Ammon's horn (tissue), 1 donor: ENCODE data around the gene CYP1B1.
"Not testable (repeated sequence)": the region's sequence is repeated elsewhere in the genome, so short reads cannot be mapped to it uniquely, and the experiment has no call there.

Source experiments
- DNase-seq: peaks from one replicate; pipeline ENCODE4 v3.0.0-alpha.2; 2016; ENCODE audit warnings: low spot score

The CYP1B1 gene

GRCh38 chr2:38075507-38076151, at the start of gene CYP1B1:
CYP1B1 (minus strand) TSS chr2:38076151; CDS start chr2:38075388, 763 bp downstream.
- DNase-seq = no peak

GRCh38 chr2:38125007-38125406, 49.1 kb upstream of the CYP1B1 start:
- DNase-seq = no peak

- DNase-seq = no peak
Observed at GRCh38 chr2:38123911-38124310, 48.0 kb upstream of the CYP1B1 start.

GRCh38 chr2:38122344-38122743, 46.4 kb upstream of the CYP1B1 start:
- peak; percentile 65 for DNase-seq

GRCh38 chr2:38121481-38121880, 45.5 kb upstream of the CYP1B1 start:
- DNase-seq = no peak

GRCh38 chr2:38120829-38121228, 44.9 kb upstream of the CYP1B1 start:
- DNase-seq = no peak

- no peak for DNase-seq
Observed at GRCh38 chr2:38120264-38120592, 44.3 kb upstream of the CYP1B1 start.

GRCh38 chr2:38116762-38117161, 40.8 kb upstream of the CYP1B1 start:
- no peak for DNase-seq

- peak; percentile 68 for DNase-seq
Observed at GRCh38 chr2:38115216-38116032, 39.5 kb upstream of the CYP1B1 start.

GRCh38 chr2:38113981-38114708, 38.2 kb upstream of the CYP1B1 start:
- DNase-seq = no peak

GRCh38 chr2:38113051-38113450, 37.1 kb upstream of the CYP1B1 start:
- DNase-seq = no peak

GRCh38 chr2:38111350-38111749, 35.4 kb upstream of the CYP1B1 start:
- DNase-seq = not testable (repeated sequence)

GRCh38 chr2:38109732-38110181, 33.8 kb upstream of the CYP1B1 start:
- DNase-seq = no peak

GRCh38 chr2:38108907-38109731, 33.2 kb upstream of the CYP1B1 start:
- no peak for DNase-seq

- no peak for DNase-seq
Observed at GRCh38 chr2:38107738-38108410, 31.9 kb upstream of the CYP1B1 start.

GRCh38 chr2:38106405-38107094, 30.6 kb upstream of the CYP1B1 start:
- no peak for DNase-seq

- DNase-seq = no peak
Observed at GRCh38 chr2:38105922-38106321, 30.0 kb upstream of the CYP1B1 start.

GRCh38 chr2:38104598-38104997, 28.6 kb upstream of the CYP1B1 start:
- no peak for DNase-seq

- no peak for DNase-seq
Observed at GRCh38 chr2:38100328-38100727, 24.4 kb upstream of the CYP1B1 start.

GRCh38 chr2:38099099-38100028, 23.4 kb upstream of the CYP1B1 start:
- no peak for DNase-seq
